GM20000 (cell line): ENCODE data around the gene GRIK4.

Experiments used
- DNase-seq: peaks from one replicate; pipeline ENCODE4 v3.0.0; 2012; ENCODE audit warnings: low spot score
- CTCF ChIP-seq: IDR thresholded peaks from 2 replicates; pipeline ENCODE4 v1.5.1; 2012; ENCODE audit warnings: mild to moderate bottlenecking, control low read depth; ENCODE audit errors: extremely low read depth, missing control alignments

Gene GRIK4

GRCh38 chr11:120828847-120829246, 317.3 kb downstream of the GRIK4 start:
- no peak for TF ChIP-seq CTCF
- DNase-seq: no peak

GRCh38 chr11:120830085-120830620, 318.6 kb downstream of the GRIK4 start:
- TF ChIP-seq CTCF: no peak
- no peak for DNase-seq

GRCh38 chr11:120832481-120833238, 321.1 kb downstream of the GRIK4 start:
- TF ChIP-seq CTCF: no peak
- no peak for DNase-seq

GRCh38 chr11:120834686-120835210, 323.2 kb downstream of the GRIK4 start:
- DNase-seq: no peak
- TF ChIP-seq CTCF: no peak

GRCh38 chr11:120835601-120836228, 324.2 kb downstream of the GRIK4 start:
- DNase-seq: peak; percentile 57
- no peak for TF ChIP-seq CTCF

- DNase-seq: no peak
- no peak for TF ChIP-seq CTCF
Observed at GRCh38 chr11:120837696-120838095, 326.1 kb downstream of the GRIK4 start.

GRCh38 chr11:120839201-120839600, 327.7 kb downstream of the GRIK4 start:
- no peak for DNase-seq
- no peak for TF ChIP-seq CTCF
